Activated T-helper 2 cell treated with anti-CD3 and anti-CD28 coated beads, Interferon-gamma antibody, Interleukin-2, Interleukin-4, amounts not matched to agents 10 μg/mL and 5 μg/mL and 100 μg/mL, durations not matched to agents 14 hours and 24 hours and 36 hours (primary cell): ENCODE data around the gene NKAIN2. TPM values are rescaled to one million over a fixed set of nuclear protein-coding genes. Genes with fewer than 3 reads are reported as not detected.
"Not testable (repeated sequence)": the region's sequence is repeated elsewhere in the genome, so short reads cannot be mapped to it uniquely, and the experiment has no call there.

Experiments used
- DNase-seq: peaks from one replicate; pipeline ENCODE4 v3.0.0; 2021; ENCODE audit warnings: low spot score
- H3K27ac Mint-ChIP-seq: one replicate; pipeline ENCODE4 v1.8.0; 2021; ENCODE audit warnings: mixed read lengths
- H3K27me3 Mint-ChIP-seq: one replicate; pipeline ENCODE4 v1.8.0; 2021; ENCODE audit warnings: low read depth, mixed read lengths
- H3K36me3 Mint-ChIP-seq: one replicate; pipeline ENCODE4 v1.8.0; 2021; ENCODE audit warnings: low read depth, mixed read lengths
- H3K4me1 Mint-ChIP-seq: one replicate; pipeline ENCODE4 v1.8.0; 2021; ENCODE audit warnings: low read depth, mixed read lengths
- H3K4me3 Mint-ChIP-seq: one replicate; pipeline ENCODE4 v1.8.0; 2021; ENCODE audit warnings: low read depth, mild to moderate bottlenecking, moderate library complexity, mixed read lengths
- H3K9me3 Mint-ChIP-seq: one replicate; pipeline ENCODE4 v1.8.0; 2021; ENCODE audit warnings: mixed read lengths
- intact Hi-C: fragments of 100-400 bp; cut with micrococcal nuclease; formaldehyde crosslinking; loops from one replicate; pipeline ENCODE4 v1.15.1; 2023
- total RNA-seq: library from RNA; stranded (reverse); gene quantifications from 2 replicates; pipeline ENCODE4 v1.2.3, GENCODE V29; 2022

NKAIN2 gene
- total RNA-seq, 1 donor from 2014 or later, result not detected

GRCh38 chr6:123904228-123904627 lies 100.6 kb downstream of the NKAIN2 start:
- intact Hi-C loops, result no loop called here
- Mint-ChIP-seq H3K9me3 (no peaks in the 10 kb centered on the region), H3K4me3 (no peak overlapping the region), H3K27me3 (no peaks in the 10 kb centered on the region), H3K36me3 (no peaks in the 10 kb centered on the region), H3K4me1 (no peaks in the 10 kb centered on the region), H3K27ac (no peak overlapping the region)
- DNase-seq, result no peak

GRCh38 chr6:123908797-123909196 lies 105.1 kb downstream of the NKAIN2 start:
- no peak overlapping the region for H3K27ac Mint-ChIP-seq
- H3K27me3 Mint-ChIP-seq, result no peaks in the 10 kb centered on the region
- H3K9me3 Mint-ChIP-seq, result no peaks in the 10 kb centered on the region
- no peaks in the 10 kb centered on the region for H3K4me1 Mint-ChIP-seq
- no peaks in the 10 kb centered on the region for H3K36me3 Mint-ChIP-seq
- intact Hi-C loops, result no loop called here
- no peak for DNase-seq
- no peak overlapping the region for H3K4me3 Mint-ChIP-seq

GRCh38 chr6:123909989-123910388 lies 106.3 kb downstream of the NKAIN2 start:
- intact Hi-C loops, result no loop called here
- Mint-ChIP-seq H3K36me3 (no peaks in the 10 kb centered on the region), H3K9me3 (no peaks in the 10 kb centered on the region), H3K27ac (no peak overlapping the region), H3K4me3 (no peak overlapping the region), H3K4me1 (no peaks in the 10 kb centered on the region), H3K27me3 (no peaks in the 10 kb centered on the region)
- no peak for DNase-seq

GRCh38 chr6:123913863-123914262 lies 110.2 kb downstream of the NKAIN2 start:
- H3K36me3 Mint-ChIP-seq, result no peaks in the 10 kb centered on the region
- DNase-seq, result no peak
- H3K4me3 Mint-ChIP-seq, result no peak overlapping the region
- H3K27me3 Mint-ChIP-seq, result no peaks in the 10 kb centered on the region
- H3K4me1 Mint-ChIP-seq, result no peaks in the 10 kb centered on the region
- intact Hi-C loops, result no loop called here
- H3K27ac Mint-ChIP-seq, result no peak overlapping the region
- H3K9me3 Mint-ChIP-seq, result no peaks in the 10 kb centered on the region

- H3K36me3 Mint-ChIP-seq, H3K4me1 Mint-ChIP-seq, intact Hi-C loops: not testable (repeated sequence)
Measured at GRCh38 chr6:123923379-123923778, 119.7 kb downstream of the NKAIN2 start.

GRCh38 chr6:123925350-123925749 lies 121.7 kb downstream of the NKAIN2 start:
- Mint-ChIP-seq H3K27me3 (no peaks in the 10 kb centered on the region), H3K4me3 (no peak overlapping the region), H3K36me3 (no peaks in the 10 kb centered on the region), H3K27ac (no peak overlapping the region), H3K9me3 (no peaks in the 10 kb centered on the region), H3K4me1 (no peaks in the 10 kb centered on the region)
- DNase-seq, result no peak
- intact Hi-C loops, result no loop called here

More at GRCh38 chr6:123923379-123923778, 119.7 kb downstream of the NKAIN2 start:
- H3K27me3 Mint-ChIP-seq, H3K9me3 Mint-ChIP-seq, H3K4me3 Mint-ChIP-seq, DNase-seq, H3K27ac Mint-ChIP-seq: not testable (repeated sequence)

GRCh38 chr6:123925842-123926399 lies 122.3 kb downstream of the NKAIN2 start:
- intact Hi-C loops, result no loop called here
- Mint-ChIP-seq H3K4me3 (no peak overlapping the region), H3K36me3 (no peaks in the 10 kb centered on the region), H3K9me3 (no peaks in the 10 kb centered on the region), H3K4me1 (no peaks in the 10 kb centered on the region), H3K27ac (no peak overlapping the region), H3K27me3 (no peaks in the 10 kb centered on the region)
- DNase-seq, result no peak

GRCh38 chr6:123928529-123928928 lies 124.9 kb downstream of the NKAIN2 start:
- Mint-ChIP-seq H3K27me3 (no peaks in the 10 kb centered on the region), H3K9me3 (no peaks in the 10 kb centered on the region), H3K36me3 (no peaks in the 10 kb centered on the region), H3K4me3 (no peak overlapping the region), H3K4me1 (no peaks in the 10 kb centered on the region), H3K27ac (no peak overlapping the region)
- DNase-seq, result no peak
- intact Hi-C loops, result no loop called here

- DNase-seq, result no peak
- Mint-ChIP-seq H3K27me3 (no peaks in the 10 kb centered on the region), H3K36me3 (no peaks in the 10 kb centered on the region), H3K9me3 (no peaks in the 10 kb centered on the region), H3K4me3 (no peak overlapping the region), H3K4me1 (no peaks in the 10 kb centered on the region), H3K27ac (no peak overlapping the region)
- intact Hi-C loops, result no loop called here
Measured at GRCh38 chr6:123931928-123932327, 128.3 kb downstream of the NKAIN2 start.

- Mint-ChIP-seq H3K27me3 (no peaks in the 10 kb centered on the region), H3K4me1 (no peaks in the 10 kb centered on the region), H3K9me3 (no peaks in the 10 kb centered on the region), H3K36me3 (no peaks in the 10 kb centered on the region), H3K4me3 (no peak overlapping the region), H3K27ac (no peak overlapping the region)
- intact Hi-C loops, result no loop called here
- no peak for DNase-seq
Measured at GRCh38 chr6:123940551-123940950, 136.9 kb downstream of the NKAIN2 start.

GRCh38 chr6:123941855-123942254 lies 138.2 kb downstream of the NKAIN2 start:
- no peak for DNase-seq
- Mint-ChIP-seq H3K4me3 (no peak overlapping the region), H3K27me3 (no peaks in the 10 kb centered on the region), H3K9me3 (no peaks in the 10 kb centered on the region), H3K4me1 (no peaks in the 10 kb centered on the region), H3K36me3 (no peaks in the 10 kb centered on the region), H3K27ac (no peak overlapping the region)
- intact Hi-C loops, result no loop called here

- H3K27ac Mint-ChIP-seq, result no peak overlapping the region
- H3K36me3 Mint-ChIP-seq, result no peaks in the 10 kb centered on the region
- intact Hi-C loops, result no loop called here
- no peak overlapping the region for H3K4me3 Mint-ChIP-seq
- no peaks in the 10 kb centered on the region for H3K27me3 Mint-ChIP-seq
- H3K4me1 Mint-ChIP-seq, result no peaks in the 10 kb centered on the region
- DNase-seq, result no peak
- H3K9me3 Mint-ChIP-seq, result no peaks in the 10 kb centered on the region
Measured at GRCh38 chr6:123945386-123945785, 141.7 kb downstream of the NKAIN2 start.

- no peak for DNase-seq
- no peaks in the 10 kb centered on the region for H3K36me3 Mint-ChIP-seq
- peaks cover 5% of the 10 kb centered on the region for H3K9me3 Mint-ChIP-seq
- H3K4me3 Mint-ChIP-seq, result no peak overlapping the region
- H3K27ac Mint-ChIP-seq, result no peak overlapping the region
- no peaks in the 10 kb centered on the region for H3K27me3 Mint-ChIP-seq
- intact Hi-C loops, result no loop called here
- H3K4me1 Mint-ChIP-seq, result no peaks in the 10 kb centered on the region
Measured at GRCh38 chr6:123953920-123954319, 150.3 kb downstream of the NKAIN2 start.
